ENCODE results near the gene CASP2.

The CASP2 gene

GRCh38 chr7:143337216-143337615 is 49.1 kb downstream of the CASP2 start:
- no peak for DNase-seq

GRCh38 chr7:143341842-143342241 is 53.7 kb downstream of the CASP2 start:
- no peak for DNase-seq

- DNase-seq: no peak
These were observed 55.4 kb downstream of the CASP2 start for GRCh38 chr7:143343596-143343995.

- peak; percentile 19 for DNase-seq
These were observed 57.3 kb downstream of the CASP2 start for GRCh38 chr7:143345428-143345900.

GRCh38 chr7:143346018-143346417 is 57.9 kb downstream of the CASP2 start:
- DNase-seq: no peak

GRCh38 chr7:143347950-143348349 is 59.8 kb downstream of the CASP2 start:
- DNase-seq: no peak

GRCh38 chr7:143351060-143351459 is 62.9 kb downstream of the CASP2 start:
- no peak for DNase-seq

- no peak for DNase-seq
These were observed 63.4 kb downstream of the CASP2 start for GRCh38 chr7:143351574-143351973.

GRCh38 chr7:143352531-143353002 is 64.4 kb downstream of the CASP2 start:
- DNase-seq: no peak

GRCh38 chr7:143354376-143354775 is 66.2 kb downstream of the CASP2 start:
- DNase-seq: no peak

GRCh38 chr7:143354965-143355364 is 66.8 kb downstream of the CASP2 start:
- DNase-seq: no peak

- DNase-seq: no peak
These were observed 67.6 kb downstream of the CASP2 start for GRCh38 chr7:143355450-143356385.

GRCh38 chr7:143356414-143357050 is 68.4 kb downstream of the CASP2 start:
- no peak for DNase-seq

All from fibroblast of skin of back (primary cell).